ENCODE measurements around the gene ALDH1L2.

ALDH1L2 gene

GRCh38 chr12:105083031-105083430 is 1.2 kb downstream of the ALDH1L2 start:
- no peak for DNase-seq

GRCh38 chr12:105078712-105079570 is 5.3 kb downstream of the ALDH1L2 start:
- no peak for DNase-seq

GRCh38 chr12:105077435-105077834 is 6.8 kb downstream of the ALDH1L2 start:
- DNase-seq: no peak

- no peak for DNase-seq
Observed at GRCh38 chr12:105076913-105077312, 7.3 kb downstream of the ALDH1L2 start.

- no peak for DNase-seq
Observed at GRCh38 chr12:105076098-105076497, 8.2 kb downstream of the ALDH1L2 start.

- peak; percentile 76 for DNase-seq
Observed at GRCh38 chr12:105072888-105073488, 11.3 kb downstream of the ALDH1L2 start.

- no peak for DNase-seq
Observed at GRCh38 chr12:105071981-105072380, 12.3 kb downstream of the ALDH1L2 start.

- DNase-seq: no peak
Observed at GRCh38 chr12:105069936-105070702, 14.1 kb downstream of the ALDH1L2 start.

GRCh38 chr12:105067511-105068031 is 16.7 kb downstream of the ALDH1L2 start:
- no peak for DNase-seq

GRCh38 chr12:105064564-105065178 is 19.6 kb downstream of the ALDH1L2 start:
- no peak for DNase-seq

GRCh38 chr12:105060715-105061378 is 23.4 kb downstream of the ALDH1L2 start:
- peak; percentile 18 for DNase-seq

GRCh38 chr12:105057174-105057573 is 27.1 kb downstream of the ALDH1L2 start:
- DNase-seq: peak; percentile 92

GRCh38 chr12:105053116-105053572 is 31.1 kb downstream of the ALDH1L2 start:
- peak; percentile 94 for DNase-seq

GRCh38 chr12:105051981-105052380 is 32.3 kb downstream of the ALDH1L2 start:
- no peak for DNase-seq

- no peak for DNase-seq
Observed at GRCh38 chr12:105048315-105048714, 35.9 kb downstream of the ALDH1L2 start.

GRCh38 chr12:105047308-105047707 is 37.0 kb downstream of the ALDH1L2 start:
- DNase-seq: no peak

- DNase-seq: no peak
Observed at GRCh38 chr12:105041186-105041585, 43.1 kb downstream of the ALDH1L2 start.

- DNase-seq: no peak
Observed at GRCh38 chr12:105040476-105040875, 43.8 kb downstream of the ALDH1L2 start.

GRCh38 chr12:105036937-105037649 is 47.2 kb downstream of the ALDH1L2 start:
- DNase-seq: no peak

- DNase-seq: no peak
Observed at GRCh38 chr12:105033851-105034250, 50.4 kb downstream of the ALDH1L2 start.

GRCh38 chr12:105032703-105033357 is 51.4 kb downstream of the ALDH1L2 start:
- no peak for DNase-seq

Measured in MV-4-11 (cell line).